T47D (cell line): ENCODE data around the gene SLC25A36.
"Not testable (repeated sequence)": the region's sequence is repeated elsewhere in the genome, so short reads cannot be mapped to it uniquely, and the experiment has no call there.

ENCODE experiments used
- DNase-seq, 2 experiments: peaks; one replicate each; pipeline versions ENCODE4 v3.0.0 to v3.0.0-alpha.2; 2011 to 2012; ENCODE audit warnings: low read depth in 1 of 2, low spot score in 1 of 2
- JUND ChIP-seq: IDR thresholded peaks from 2 replicates; pipeline ENCODE4 v1.6.1; 2012; ENCODE audit warnings: low read depth
- in situ Hi-C: cut with HindIII; loops from 2 replicates; pipeline ENCODE4 v1.10.0; 2016; ENCODE audit warnings: low sequenced_read_pairs, low pct_unique_long_range_greater_than_20kb

Gene SLC25A36

GRCh38 chr3:140942221-140943104 is 827 bp downstream of the SLC25A36 start:
- in situ Hi-C loops: no loop called here
- no peak for TF ChIP-seq JUND
- peak; percentile 23 to 68 for DNase-seq

GRCh38 chr3:140943781-140944552 is 2.3 kb downstream of the SLC25A36 start:
- no peak for TF ChIP-seq JUND
- in situ Hi-C loops: no loop called here

GRCh38 chr3:140948460-140949249 is 7.0 kb downstream of the SLC25A36 start:
- in situ Hi-C loops: no loop called here
- no peak for DNase-seq
- no peak for TF ChIP-seq JUND

More at GRCh38 chr3:140943781-140944552, 2.3 kb downstream of the SLC25A36 start:
- DNase-seq: no peak

GRCh38 chr3:140950144-140950543 is 8.5 kb downstream of the SLC25A36 start:
- TF ChIP-seq JUND: no peak
- in situ Hi-C loops: no loop called here
- no peak for DNase-seq

- in situ Hi-C loops: no loop called here
- TF ChIP-seq JUND: no peak
- DNase-seq: no peak
These were observed 9.2 kb downstream of the SLC25A36 start for GRCh38 chr3:140950863-140951262.

- in situ Hi-C loops, DNase-seq: not testable (repeated sequence)
These were observed 10.1 kb downstream of the SLC25A36 start for GRCh38 chr3:140951750-140952149.

DNA sequence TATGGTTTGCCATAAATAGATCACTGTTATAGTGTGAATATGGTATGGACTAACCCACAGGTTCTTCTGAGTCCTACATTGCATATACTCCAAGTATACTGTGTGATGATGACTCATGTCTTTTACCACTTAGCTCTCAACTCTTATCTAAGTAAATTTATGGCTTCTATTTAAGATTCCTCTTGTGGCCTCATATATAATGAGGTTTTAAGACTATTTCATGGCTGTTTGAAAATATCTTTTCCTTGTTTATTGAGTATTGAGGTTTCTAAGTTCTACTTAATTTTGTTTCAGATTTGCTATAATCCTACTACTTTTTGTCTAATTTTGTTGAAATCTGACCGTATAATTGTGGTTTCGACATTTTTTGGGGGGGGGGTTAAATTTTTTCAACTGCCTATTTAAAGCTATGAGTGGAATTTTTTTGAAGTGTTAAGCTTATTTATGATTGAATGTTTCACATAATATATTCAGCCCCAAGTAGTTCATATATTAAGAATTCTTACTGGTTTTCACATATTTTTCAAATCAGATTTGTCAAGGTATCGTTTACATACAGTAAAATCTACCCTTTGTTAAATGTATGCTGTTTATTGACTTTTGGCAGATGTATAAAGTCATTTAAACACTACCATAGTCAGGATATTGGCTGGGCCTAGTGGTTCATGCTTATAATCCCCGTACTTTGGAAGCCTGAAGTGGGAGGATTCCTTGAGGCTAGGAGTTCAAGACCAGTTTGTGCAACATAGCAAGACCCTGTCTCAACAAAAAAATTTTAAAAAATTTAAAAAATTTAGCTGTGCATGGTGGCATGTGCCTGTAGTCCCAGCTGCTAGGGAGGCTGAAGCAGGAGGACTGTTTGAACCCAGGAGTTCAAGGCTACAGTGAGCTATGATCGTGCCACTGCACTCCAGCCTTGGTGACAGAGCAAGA is 11.7 kb downstream of the SLC25A36 start:
- no peak for TF ChIP-seq JUND
- DNase-seq: no peak
- in situ Hi-C loops: no loop called here

DNA sequence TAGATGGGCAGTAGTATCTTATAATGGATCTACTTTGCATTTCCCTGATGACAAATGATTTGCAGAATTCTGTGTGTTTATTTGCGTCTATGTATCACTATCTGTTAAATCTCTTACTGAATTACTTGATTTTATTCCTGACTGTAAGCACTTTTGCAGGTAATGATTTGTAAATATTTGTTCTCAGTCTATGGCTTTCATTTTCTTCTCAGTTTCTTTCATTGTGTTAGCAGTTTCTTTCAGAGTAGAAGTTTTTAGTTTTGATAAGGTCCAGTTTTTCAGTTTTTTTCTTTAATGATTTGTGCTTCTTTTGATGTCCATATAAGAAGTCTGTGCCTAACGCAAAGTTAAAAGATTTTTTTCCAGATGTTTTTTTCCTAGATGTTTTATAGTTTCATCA is 12.9 kb downstream of the SLC25A36 start:
- TF ChIP-seq JUND: no peak
- no peak for DNase-seq
- in situ Hi-C loops: no loop called here

- no peak for TF ChIP-seq JUND
- DNase-seq: no peak
These were observed 14.0 kb downstream of the SLC25A36 start for GRCh38 chr3:140955645-140956044.

DNA sequence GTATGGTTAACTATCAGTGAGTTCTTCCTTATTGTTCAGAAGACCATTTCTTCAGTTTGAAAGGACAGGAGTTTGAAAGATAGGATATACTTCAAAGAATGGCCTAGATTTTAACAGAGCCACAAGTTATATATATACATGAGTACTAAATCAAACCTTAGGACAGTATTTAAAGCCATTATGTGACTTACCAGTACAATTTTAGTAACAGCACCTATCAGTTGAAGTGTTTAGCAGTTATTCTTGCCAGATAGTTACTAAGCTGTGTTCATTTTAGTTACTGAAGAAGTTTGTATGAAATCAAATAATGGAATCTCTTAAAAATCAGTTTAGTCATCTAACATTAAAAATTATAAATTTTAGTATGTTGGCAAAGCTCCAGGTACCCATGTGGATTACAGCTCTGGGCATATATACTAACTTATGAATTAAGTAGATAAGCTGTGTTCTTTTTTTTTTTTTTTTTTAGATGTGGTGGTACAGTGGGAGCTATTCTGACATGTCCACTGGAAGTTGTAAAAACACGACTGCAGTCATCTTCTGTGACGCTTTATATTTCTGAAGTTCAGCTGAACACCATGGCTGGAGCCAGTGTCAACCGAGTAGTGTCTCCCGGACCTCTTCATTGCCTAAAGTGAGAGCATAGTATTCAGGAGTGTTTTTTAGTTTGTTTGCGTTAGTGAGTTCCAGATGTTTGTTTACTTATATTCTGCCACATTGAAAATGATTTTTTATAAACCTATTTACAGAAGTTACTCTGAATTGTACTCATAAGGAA is 14.6 kb downstream of the SLC25A36 start:
- in situ Hi-C loops: no loop called here
- DNase-seq: no peak
- TF ChIP-seq JUND: no peak

More at GRCh38 chr3:140955645-140956044, 14.0 kb downstream of the SLC25A36 start:
- in situ Hi-C loops: no loop called here

GRCh38 chr3:140972833-140973232 is 31.2 kb downstream of the SLC25A36 start:
- in situ Hi-C loops: no loop called here
- DNase-seq: peak in 1 of 2 experiments; percentile 44
- TF ChIP-seq JUND: no peak
